HT1080 (cell line): ENCODE measurements around the gene PIP4K2C. TPM values are rescaled to one million over a fixed set of nuclear protein-coding genes. Genes with fewer than 3 reads are reported as not detected.
"Not testable (repeated sequence)": the region's sequence is repeated elsewhere in the genome, so short reads cannot be mapped to it uniquely, and the experiment has no call there.

Source experiments
- DNase-seq: peaks from one replicate; pipeline ENCODE4 v3.0.0-alpha.2; 2015; ENCODE audit warnings: low read depth
- total RNA-seq: library from RNA; depleted of rRNA; stranded (reverse); fragments of >200 nt; shearing (Covaris generic); gene quantifications from 2 replicates; pipeline ENCODE4 v1.2.3, GENCODE V29; 2014

Gene PIP4K2C
- total RNA-seq, 1 experiment from 2014 or later = 27.5 TPM

DNA sequence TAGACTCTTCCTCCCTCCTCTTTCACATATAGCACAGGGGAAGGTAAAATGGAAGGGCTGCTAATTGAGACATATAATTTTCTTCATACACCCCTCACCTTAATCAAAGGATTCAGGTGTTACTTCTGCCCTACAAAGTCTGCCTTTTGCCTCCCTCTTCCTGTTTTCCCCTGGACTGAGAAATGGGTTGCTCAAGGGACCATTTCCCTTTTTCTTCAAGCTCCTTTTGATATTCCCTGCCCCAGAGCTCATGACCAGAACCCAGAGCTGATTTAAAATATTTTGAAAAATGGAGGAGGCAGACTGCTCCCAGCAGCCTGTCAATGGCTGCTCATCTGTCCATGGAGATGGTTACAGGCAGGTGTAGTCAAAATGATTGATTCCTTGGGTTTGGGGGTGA is 6.3 kb upstream of the PIP4K2C start:
- DNase-seq = no peak

DNA sequence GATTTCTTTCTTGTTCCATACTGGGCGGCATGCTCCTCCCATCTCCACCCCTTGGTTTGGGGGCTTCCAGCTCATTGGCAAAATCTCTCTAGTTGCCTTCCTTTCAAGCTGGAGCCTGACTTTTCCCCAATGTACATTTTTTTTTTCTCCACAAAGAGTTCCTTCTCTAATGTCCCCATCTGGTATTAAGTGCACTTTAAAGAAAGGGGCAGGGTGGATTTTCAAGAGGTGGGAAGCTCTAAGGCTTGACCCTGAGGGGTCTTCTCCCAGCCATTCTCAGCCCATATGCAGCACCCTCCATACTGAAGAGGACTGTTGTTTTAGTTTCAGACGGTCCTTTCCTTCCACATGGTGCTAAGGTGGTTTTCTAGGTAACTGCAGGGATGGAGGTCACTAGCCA is 5.8 kb upstream of the PIP4K2C start:
- DNase-seq = no peak

DNA sequence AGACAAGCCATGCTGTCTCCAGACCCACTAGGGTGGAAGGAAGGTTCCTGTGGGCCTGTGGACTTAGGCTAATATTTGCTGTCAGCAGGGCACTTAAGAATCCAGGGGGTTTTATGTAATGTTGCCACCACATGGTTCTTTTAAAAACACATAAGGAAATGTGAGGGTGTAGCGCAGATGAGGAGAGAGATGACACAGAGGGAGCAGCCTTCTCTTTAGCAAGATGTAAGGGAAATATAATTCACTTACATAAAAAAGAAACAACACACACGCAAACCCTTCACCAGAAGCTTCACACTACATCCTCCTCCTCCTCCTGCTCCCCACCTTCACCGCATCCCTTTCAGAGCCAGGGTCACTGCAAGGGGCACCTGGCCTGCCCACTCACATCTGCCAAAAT is 4.9 kb upstream of the PIP4K2C start:
- DNase-seq = no peak

DNA sequence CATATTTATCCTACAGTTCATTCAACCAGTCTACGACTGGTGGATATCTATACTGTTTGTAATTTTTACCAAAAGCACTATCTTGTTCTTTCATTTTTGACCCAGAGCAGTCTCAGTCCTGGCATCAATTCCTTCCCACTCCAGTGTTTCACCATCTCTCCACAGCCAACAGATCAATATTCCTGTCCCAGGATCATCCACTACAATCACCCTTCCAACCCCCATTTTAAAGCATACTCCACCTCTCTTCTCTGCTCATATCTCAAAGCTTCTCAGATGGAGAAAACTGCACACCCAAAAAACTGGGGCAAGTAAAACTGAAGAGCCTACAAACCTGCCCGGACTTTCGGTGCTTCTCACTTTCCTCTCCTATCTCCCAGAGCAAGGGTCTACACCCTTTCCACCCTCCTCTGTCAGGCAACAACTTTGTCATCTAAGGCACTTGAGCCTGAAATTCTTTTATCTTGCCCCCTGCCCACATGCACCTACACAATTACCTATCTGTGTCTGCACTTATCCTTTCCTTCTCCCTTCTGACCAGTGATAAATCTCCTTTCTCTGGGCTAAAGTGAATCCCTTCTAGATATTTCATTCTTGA is 4.1 kb upstream of the PIP4K2C start:
- no peak for DNase-seq

DNA sequence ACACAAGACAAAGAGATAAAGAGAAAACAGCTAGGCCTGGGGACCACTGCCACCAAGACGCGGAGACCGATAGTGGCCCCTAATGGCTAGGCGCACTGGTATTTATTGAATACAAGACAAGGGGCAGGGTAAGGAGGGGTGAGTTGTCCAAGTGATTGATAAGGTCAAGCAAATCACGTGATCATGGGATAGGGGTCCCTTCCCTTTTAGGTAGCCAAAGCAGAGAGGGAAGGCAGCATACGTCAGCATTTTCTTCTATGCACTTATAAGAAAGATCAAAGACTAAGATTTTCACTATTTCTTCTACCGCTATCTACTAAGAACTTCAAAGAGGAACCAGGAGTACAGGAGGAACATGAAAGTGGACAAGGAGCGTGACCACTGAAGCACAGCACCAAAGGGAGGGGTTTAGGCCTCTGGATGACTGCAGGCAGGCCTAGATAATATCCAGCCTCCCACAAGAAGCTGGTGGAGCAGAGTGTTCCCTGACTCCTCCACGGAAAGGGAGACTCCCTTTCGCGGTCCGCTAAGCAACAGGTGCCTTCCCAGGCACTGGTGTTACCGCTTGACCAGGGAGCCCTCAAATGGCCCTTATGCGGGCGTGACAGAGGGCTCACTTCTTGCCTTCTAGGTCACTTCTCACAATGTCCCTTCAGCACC is 1.9 kb upstream of the PIP4K2C start:
- DNase-seq = not testable (repeated sequence)

DNA sequence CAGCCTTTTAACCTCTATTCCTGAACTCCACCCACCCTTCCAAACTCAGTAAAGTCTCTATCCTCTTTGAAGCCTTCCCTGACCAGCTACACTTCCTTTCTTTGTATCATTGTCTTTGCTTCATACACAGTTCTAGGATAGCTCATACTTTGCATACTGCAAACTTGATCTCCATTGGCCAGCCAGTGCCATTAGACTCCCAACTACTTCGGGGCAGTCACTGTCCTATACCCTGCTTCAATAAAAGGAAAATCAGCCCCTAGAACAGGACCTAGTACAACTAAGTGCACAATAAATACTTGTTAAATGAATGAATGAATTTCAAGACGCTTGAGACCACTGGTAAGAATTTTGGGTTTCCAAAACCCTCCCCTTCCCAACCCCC is 521 bp upstream of the PIP4K2C start:
- DNase-seq = no peak

DNA sequence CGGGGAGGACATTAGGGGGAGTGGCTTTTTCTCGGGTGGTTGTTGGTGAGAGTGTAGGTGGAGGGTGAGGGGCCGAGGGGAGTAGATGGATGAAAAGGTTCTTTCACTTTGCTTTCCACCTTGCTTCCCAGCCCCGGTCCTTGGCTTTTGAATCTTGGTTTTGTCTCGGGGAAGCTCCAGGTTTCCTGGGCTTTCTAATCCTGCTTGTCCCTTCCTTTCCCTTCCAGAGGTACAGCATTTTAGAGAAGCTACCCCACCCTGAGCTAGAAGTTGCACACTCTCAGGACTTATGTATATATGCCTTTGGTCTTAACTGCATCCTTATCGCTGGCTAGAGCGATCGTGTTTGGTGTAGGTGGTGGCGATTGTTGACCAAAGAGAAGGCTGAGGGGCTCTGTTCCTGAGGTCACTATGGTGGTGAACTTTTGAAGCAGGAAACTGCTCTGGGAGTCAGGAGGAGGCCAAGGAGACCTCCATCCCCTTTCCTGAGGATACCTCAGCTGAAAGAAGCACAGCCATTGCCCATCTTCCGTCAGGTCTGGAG is 862 bp downstream of the PIP4K2C start:
- no peak for DNase-seq

DNA sequence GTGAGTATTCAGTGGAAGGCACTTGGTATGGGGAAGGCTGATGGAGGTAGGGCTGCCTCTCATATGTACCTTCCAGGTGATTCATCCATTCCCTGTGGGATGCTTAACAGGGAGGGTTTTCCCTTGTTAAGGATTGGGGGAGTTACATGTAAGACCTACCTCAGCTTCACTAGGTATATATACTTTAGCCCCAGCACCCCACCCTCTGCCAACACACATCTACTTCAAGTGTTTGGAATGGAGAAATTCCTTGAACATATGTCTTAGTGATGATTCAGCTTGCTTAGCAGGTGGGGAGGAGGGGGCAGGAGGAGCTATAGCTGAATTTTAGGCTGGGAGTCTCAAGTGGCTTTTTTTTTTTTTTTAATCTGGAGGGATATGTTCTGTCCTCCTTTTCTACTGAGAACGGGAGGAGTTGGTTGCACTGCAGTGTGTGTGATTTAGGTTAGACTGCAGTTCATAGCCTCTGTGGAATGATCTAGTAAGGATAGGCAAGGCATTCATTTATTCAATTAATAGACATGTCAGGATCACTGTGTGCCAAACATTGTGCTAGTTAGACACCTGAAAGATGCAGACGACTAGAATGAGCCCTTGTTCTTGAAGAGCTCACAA is 1.7 kb downstream of the PIP4K2C start:
- no peak for DNase-seq

DNA sequence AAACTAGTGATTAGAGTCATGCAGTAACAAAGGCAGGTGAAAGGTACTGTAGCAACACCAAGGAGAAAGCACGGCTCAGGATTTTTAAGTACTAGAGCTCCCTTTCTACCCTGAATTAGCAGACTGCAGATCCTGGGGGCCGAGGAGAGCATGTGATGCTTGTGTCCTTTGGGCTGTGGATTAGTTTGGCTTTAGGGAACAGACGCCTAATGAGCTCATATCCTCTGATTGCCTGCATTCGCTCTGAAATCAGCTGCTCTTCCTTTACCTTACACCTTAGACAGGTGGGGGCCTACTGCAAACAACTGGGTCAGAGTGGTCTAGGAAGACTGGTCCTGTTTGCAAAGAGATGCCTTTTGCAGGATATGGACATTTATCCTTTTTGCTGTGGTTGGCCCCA is 2.2 kb downstream of the PIP4K2C start:
- no peak for DNase-seq

DNA sequence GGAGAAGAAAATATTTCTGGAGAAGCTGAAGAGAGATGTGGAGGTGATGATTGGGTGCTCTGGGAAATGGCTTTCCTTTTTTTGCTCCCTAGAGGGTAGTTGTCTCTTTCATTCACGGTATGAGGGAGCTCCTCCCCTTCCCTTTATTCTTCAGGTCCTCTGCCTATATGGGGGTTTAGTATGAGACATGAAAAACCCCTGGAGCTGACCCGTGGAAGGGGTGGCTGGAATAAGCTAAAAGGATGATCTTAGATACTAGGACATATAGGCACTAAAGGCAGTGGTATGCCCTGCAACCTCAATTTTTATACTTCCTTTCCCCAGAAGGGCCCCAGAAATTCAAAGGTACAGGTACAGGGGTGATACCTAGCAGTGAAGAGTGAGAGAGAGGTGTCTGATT is 9.4 kb downstream of the PIP4K2C start:
- no peak for DNase-seq

DNA sequence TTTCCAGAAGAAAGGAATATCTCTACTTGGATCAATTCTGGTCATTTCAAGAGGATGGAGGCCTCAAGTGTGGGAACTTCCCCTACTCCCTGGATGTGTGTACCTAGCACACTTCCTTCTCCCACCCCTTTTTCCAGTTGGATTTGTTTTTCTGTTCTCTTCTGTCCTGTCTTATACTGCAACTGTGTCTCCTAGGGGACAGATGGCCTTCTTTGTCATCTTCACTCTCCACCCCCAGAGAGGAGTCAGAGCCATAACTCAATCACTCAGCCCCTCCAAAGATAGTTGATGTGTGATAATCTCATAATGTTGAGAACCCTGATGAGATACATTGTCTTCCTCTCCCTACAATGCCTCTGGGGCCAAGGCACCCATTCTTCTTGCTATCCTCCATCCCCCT is 11.6 kb downstream of the PIP4K2C start:
- DNase-seq = no peak

DNA sequence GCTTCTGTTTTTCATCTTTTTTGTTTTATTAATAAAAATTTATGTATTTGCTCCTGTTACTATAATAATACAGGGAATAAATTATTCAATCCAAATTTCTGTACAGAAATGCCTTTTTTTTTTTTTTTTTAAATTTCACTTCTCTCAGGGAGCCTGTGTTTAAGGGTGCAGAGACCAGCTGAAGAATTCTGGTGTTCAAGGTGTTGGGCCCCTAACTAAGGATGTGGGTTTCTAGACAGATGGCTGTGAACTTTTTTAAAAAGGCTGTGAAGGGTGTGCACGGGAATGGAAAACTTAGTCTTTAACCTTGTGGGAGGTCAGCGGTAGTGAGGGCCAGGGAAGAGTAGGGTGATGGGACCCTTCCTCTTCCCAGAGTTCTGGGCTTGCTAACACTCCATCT is 12.3 kb downstream of the PIP4K2C start:
- DNase-seq = no peak

DNA sequence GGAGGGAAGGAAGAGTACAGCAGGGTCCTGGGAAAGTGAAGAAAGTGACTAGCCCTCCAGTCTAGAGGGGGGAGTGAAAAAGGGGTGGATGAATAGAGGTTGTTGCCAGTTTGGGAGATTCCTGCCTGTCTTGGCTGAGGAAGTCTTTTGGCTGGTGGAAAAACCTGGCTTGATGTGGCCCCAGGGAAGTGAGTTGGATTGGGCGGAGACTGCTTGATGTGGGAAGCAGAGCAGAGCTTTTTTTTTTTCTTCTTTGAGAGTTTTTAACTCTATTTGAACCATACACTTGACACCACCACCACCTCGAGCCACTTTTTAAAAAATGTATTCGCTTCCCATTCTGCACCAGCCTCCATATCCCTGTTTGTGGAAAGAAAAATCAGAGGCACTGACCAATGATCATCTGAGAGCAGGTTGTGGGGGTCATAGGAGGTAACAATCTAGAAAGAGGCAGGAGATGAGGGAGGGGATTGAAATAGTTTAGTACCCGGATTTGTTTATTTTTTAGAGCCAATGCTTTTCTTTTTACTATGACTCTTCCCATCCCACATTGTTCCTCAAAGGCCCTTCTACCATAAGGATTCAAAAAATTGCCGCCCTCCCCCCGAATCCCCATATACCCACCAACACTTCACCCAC is 12.9 kb downstream of the PIP4K2C start:
- DNase-seq = peak; percentile 34

DNA sequence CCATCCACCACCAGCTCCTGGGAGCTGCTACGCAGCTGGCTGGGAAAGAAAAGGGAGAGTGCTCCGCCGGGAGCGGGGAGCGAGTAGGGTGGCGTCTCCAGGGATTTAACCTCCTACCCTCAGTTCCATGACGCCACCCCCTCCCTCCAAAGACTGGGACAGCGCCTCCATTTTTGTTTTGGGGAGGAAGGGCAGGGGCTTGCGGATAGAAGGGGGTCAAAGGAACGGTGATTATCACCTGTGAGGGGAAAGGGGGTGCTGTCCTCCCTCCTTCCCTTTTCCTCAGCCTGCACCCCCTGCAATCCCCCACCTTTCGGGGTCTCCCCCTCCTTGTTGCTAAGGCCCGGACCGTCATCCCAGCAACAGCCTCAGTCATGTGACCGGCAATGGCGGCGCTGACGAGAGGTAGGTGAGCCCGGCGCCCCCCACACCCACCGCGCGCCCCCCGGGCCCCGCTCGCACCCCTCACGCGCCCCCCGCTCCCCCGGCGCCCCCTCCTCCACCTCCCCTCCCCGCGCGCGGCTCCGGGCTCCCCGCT is 13.5 kb downstream of the PIP4K2C start, which contains the start of gene DTX3:
TSS of gene DTX3 (plus strand) at position 371 of the 538 bp plus-strand sequence. CDS start 1,694 bp downstream, outside the sequence.
- no peak for DNase-seq

DNA sequence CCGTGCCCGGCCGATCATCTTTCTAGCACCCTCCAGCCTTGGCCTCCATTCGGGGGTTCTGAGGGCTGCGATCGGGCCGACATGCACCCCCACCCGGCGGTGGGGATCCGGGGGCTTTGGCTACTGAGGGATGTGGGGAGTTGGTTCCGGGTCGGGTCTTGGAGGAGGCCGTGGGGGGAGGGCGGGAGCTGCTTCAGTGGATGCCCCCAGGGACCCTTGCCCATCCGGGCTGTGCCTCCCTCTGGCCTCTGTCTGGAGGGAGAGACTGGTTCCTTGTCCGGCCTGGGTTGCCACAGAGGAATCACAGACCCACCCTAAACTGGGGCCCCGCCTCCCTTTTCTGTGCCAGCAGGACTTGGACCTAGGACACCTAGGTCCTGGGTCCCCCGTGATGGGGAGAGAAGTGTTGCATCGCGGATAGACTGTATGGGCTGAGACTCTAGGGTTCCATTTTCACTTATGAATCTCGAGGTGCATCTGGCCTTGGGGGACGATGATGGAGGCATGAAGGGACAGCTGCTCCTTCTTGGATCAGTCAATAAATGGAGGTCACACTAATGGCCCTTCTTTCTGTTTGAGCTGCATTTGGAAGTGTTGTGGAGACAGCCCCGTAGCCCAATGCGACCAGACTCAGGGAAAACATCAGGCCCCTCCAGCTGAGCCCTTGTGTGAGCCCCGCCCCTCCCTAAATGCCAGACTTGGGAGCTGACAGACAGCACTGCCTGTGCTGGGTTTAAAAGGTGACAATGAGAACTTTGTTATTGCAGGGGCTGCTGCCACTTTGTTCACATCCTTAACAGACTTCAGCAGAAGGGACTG is 14.2 kb downstream of the PIP4K2C start:
- no peak for DNase-seq

DNA sequence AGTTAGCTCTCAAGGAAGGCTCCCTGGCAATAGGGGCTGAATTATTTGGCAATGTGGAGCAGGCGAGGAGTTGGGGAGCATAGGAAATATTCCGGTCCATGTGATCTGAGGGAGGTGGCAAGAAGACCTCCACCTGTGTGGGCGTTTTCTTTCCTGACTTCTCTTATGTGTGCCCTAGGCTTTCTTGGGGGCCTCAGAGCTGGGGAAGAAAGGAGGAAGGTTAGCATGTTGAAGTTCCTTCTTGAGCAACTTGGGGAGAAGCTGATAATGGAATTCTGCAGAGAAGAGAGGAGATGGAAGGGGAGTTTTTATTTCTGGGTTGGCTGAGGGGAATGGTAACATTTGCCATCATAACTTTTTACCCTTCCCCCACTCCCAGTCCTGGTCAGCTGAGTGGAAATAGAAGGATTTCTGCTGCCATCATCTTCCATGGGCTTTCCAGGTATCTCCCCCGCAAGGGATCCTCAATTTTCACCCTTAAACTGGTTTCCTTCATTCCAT is 14.9 kb downstream of the PIP4K2C start:
- no peak for DNase-seq

DNA sequence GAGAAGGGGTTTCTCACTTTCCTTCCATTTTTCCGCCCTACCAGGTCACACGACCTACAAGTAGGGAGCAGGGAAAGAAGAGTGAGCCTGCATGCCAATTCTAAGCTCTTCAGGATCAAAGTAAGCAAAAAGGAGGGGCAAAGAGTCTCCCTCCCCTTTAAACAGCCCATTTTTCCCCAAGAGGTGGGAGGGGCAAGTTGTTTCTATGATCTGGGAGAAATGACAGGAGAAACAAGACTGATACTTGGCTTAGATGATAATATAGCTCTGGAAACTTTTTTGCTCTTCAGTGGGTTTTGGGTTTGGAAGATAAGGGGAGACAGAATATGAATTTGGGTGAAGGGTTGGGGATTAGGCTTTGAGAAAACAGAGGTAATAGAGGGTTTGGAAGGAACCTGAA is 15.4 kb downstream of the PIP4K2C start:
- DNase-seq = no peak

DNA sequence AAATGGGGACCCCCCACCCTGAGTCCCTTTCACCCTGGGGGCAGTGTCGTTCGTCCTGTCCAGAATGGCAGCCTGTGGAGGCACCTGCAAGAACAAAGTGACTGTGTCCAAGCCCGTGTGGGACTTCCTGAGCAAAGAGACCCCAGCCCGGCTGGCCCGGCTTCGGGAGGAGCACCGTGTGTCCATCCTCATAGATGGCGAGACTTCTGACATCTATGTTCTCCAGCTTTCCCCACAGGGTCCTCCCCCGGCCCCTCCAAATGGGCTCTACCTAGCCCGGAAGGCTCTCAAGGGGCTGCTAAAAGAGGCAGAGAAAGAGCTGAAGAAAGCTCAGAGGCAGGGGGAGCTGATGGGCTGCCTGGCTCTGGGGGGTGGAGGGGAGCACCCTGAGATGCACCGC is 15.8 kb downstream of the PIP4K2C start:
- no peak for DNase-seq

DNA sequence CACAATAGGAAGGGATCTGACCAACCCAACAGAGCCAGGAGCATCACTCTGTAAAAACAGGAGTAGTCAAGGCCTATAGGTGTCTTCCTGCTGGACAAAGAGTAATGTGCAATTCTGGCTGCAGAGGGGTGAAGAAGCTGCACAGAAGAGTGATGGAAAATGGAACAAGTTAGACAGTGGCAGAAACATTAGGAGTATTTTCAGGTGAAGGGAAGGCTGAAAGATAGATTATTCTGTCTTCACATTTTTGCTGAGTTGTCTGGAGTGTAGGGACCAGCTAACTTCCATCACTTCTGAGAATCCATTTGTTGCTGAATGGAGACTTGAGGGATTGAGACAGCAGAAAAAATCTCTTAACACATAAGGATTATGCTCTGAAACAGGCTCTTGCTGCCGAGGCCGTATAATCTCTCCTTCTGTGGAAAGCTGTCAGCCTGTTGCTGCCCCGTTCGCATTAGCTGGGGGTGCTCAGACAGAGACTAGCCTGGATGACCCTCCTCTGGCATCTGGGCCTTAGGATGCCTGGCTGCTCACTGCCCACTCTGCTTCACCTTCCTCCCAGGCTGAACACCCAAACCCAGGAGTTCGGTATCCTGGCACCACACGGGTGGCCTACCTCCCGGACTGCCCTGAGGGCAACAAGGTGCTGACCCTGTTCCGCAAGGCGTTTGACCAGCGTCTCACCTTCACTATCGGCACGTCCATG is 17.1 kb downstream of the PIP4K2C start:
- DNase-seq = no peak

DNA sequence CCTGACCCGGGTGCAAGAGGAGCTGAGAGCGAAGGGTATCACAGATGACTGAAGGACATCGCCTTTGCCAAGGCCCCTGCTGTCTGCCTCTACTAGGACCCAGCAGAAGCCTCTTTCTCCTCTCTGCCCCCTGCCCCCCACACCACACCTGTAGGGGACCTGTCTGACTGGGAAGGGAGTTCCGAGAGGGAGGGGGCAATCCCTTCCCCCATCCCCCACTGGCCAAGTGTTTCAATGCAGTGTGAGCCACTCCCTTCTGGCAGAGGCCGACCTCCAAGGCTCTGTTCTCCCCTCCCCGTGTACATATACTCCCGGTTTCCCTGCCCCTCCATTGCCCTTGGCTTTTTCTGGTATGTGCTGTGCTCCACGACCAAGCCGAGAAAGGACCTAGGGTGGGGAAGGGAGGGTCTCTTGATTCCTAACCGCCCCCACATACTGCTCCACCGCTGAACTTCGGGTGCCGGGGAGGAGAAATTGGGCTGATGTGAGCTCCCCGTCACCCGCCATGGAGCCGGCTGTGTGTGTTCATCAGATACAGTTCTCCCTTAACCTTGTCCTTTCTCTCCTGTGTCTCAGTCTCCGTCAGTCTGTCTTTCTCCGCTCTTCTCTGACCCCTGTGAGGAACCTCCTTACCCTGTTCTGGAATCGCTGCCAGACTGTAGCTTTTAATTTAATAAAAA is 18.2 kb downstream of the PIP4K2C start:
- no peak for DNase-seq
